ENCODE measurements around the gene PA2G4.

PA2G4 gene

GRCh38 chr12:56127485-56127887 is 23.1 kb downstream of the PA2G4 start:
- DNase-seq, result no peak

- peak; percentile 100 for DNase-seq
Measured at GRCh38 chr12:56127888-56128669, 23.7 kb downstream of the PA2G4 start, which contains the start of gene ESYT1. TSS of gene ESYT1 (plus strand) at chr12:56128267. CDS start at chr12:56128320, 53 bp downstream.

- DNase-seq, result peak; percentile 14
Measured at GRCh38 chr12:56128670-56129205, 24.4 kb downstream of the PA2G4 start.

GRCh38 chr12:56129206-56129941 is 25.0 kb downstream of the PA2G4 start:
- DNase-seq, result peak; percentile 51

GRCh38 chr12:56129942-56130495 is 25.7 kb downstream of the PA2G4 start:
- no peak for DNase-seq

- no peak for DNase-seq
Measured at GRCh38 chr12:56130876-56131275, 26.5 kb downstream of the PA2G4 start.

- no peak for DNase-seq
Measured at GRCh38 chr12:56134897-56135296, 30.5 kb downstream of the PA2G4 start.

- no peak for DNase-seq
Measured at GRCh38 chr12:56137853-56138571, 33.7 kb downstream of the PA2G4 start.

- no peak for DNase-seq
Measured at GRCh38 chr12:56141946-56142784, 37.8 kb downstream of the PA2G4 start.

GRCh38 chr12:56143217-56143616 is 38.9 kb downstream of the PA2G4 start:
- DNase-seq, result no peak

GRCh38 chr12:56143870-56144269 is 39.5 kb downstream of the PA2G4 start:
- DNase-seq, result no peak

GRCh38 chr12:56145217-56145616 is 40.9 kb downstream of the PA2G4 start:
- DNase-seq, result no peak

GRCh38 chr12:56146492-56147460 is 42.4 kb downstream of the PA2G4 start:
- peak; percentile 11 for DNase-seq

GRCh38 chr12:56150563-56150962 is 46.2 kb downstream of the PA2G4 start:
- peak; percentile 38 for DNase-seq

- peak; percentile 15 for DNase-seq
Measured at GRCh38 chr12:56151672-56152131, 47.3 kb downstream of the PA2G4 start.

GRCh38 chr12:56152132-56152755 is 47.9 kb downstream of the PA2G4 start, which contains the start of gene MYL6B:
TSS of gene MYL6B (plus strand) at chr12:56152587. CDS start at chr12:56153919, 1,332 bp downstream.
- DNase-seq, result peak; percentile 93

GRCh38 chr12:56152756-56153677 is 48.7 kb downstream of the PA2G4 start:
- no peak for DNase-seq

GRCh38 chr12:56153678-56154065 is 49.3 kb downstream of the PA2G4 start:
- DNase-seq, result no peak

Measured in fibroblast of skin of back (primary cell).